Activated T-helper 2 cell treated with anti-CD3 and anti-CD28 coated beads, Interferon-gamma antibody, Interleukin-2, Interleukin-4, amounts not matched to agents 10 μg/mL and 5 μg/mL and 100 μg/mL, durations not matched to agents 14 hours and 24 hours and 36 hours (primary cell): ENCODE measurements around the gene ZCCHC10. TPM values are rescaled to one million over a fixed set of nuclear protein-coding genes. Genes with fewer than 3 reads are reported as not detected.
"Not testable (repeated sequence)": the region's sequence is repeated elsewhere in the genome, so short reads cannot be mapped to it uniquely, and the experiment has no call there.

Experiments used
- DNase-seq: peaks from one replicate; pipeline ENCODE4 v3.0.0; 2021; ENCODE audit warnings: low spot score
- H3K27ac Mint-ChIP-seq: one replicate; pipeline ENCODE4 v1.8.0; 2021; ENCODE audit warnings: mixed read lengths
- H3K27me3 Mint-ChIP-seq: one replicate; pipeline ENCODE4 v1.8.0; 2021; ENCODE audit warnings: low read depth, mixed read lengths
- H3K36me3 Mint-ChIP-seq: one replicate; pipeline ENCODE4 v1.8.0; 2021; ENCODE audit warnings: low read depth, mixed read lengths
- H3K4me1 Mint-ChIP-seq: one replicate; pipeline ENCODE4 v1.8.0; 2021; ENCODE audit warnings: low read depth, mixed read lengths
- H3K4me3 Mint-ChIP-seq: one replicate; pipeline ENCODE4 v1.8.0; 2021; ENCODE audit warnings: low read depth, mild to moderate bottlenecking, moderate library complexity, mixed read lengths
- H3K9me3 Mint-ChIP-seq: one replicate; pipeline ENCODE4 v1.8.0; 2021; ENCODE audit warnings: mixed read lengths
- intact Hi-C: fragments of 100-400 bp; cut with micrococcal nuclease; formaldehyde crosslinking; loops from one replicate; pipeline ENCODE4 v1.15.1; 2023
- total RNA-seq: library from RNA; stranded (reverse); gene quantifications from 2 replicates; pipeline ENCODE4 v1.2.3, GENCODE V29; 2022

Gene ZCCHC10
- total RNA-seq, 1 donor from 2014 or later, result 35.7 TPM

DNA sequence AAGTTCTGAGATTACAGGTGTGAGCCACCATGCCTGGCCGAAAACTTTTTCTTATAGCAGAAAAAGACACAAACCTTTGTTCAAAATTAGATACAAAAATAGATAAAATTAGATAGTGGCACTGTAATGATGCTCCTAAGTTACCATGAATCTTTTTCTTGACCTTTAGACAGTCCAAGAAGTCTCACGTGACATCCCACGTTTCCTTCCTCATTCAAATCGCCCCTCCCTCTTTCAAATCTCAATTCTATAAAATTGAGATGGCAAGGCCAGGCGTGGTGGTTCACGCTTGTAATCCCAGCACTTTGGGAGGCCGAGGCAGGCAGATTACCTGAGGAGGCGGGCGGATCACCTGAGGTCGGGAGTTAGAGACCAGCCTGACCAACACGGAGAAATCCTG, 7.7 kb upstream of the ZCCHC10 start:
- no peaks in the 10 kb centered on the region for H3K9me3 Mint-ChIP-seq

DNA sequence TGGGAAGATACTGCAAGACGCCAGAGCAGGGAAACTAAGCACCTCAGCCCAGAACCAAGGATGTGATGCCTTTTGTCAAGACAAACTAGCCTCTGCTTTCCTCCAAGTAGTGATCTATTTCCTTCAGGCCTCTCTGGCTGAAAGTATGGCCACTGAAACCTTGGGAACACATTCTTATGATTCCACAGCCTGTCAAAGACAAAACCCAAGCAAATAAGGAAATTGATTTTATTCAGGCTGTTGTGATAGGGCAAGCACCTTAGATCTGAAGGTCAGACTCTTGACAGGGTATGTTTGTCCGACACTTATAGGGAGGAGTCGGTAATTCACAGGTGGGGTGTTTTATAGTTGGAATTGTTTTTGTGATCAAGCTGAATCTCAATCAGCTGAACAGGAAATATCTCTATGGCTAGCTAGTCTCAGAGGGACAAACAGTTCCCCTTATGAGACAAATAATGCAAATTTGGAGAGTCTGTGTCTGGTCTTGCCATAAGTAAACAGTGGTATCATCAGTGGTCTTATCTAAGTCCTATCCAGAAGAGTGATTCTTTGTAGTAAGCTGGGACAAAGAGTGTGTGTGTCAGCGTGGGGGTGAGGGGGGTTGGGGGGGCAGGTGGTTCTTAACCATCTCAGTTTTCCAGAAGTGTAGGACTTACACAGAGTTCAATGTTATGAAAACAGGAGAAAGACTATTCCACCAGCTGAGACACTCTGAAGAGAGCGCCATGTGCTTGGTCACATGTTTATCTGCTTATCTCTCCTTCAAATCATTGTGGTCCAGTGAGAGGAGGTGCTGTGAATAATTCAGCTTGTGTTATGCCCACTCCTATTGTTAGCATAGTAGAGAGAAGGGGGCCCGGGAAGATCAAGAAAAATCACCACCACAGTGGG, 6.7 kb upstream of the ZCCHC10 start:
- Mint-ChIP-seq H3K9me3 (no peaks in the 10 kb centered on the region), H3K4me1 (peaks cover 8% of the 10 kb centered on the region), H3K4me3 (no peak overlapping the region), H3K36me3 (no peaks in the 10 kb centered on the region), H3K27me3 (peaks cover 3% of the 10 kb centered on the region), H3K27ac (no peak overlapping the region)
- intact Hi-C loops, result no loop called here
- no peak for DNase-seq

More for the DNA sequence above, 7.7 kb upstream of the ZCCHC10 start:
- H3K27ac Mint-ChIP-seq, result no peak overlapping the region
- no peak overlapping the region for H3K4me3 Mint-ChIP-seq
- H3K27me3 Mint-ChIP-seq, result peaks cover 3% of the 10 kb centered on the region
- H3K4me1 Mint-ChIP-seq, result peaks cover 8% of the 10 kb centered on the region
- intact Hi-C loops, result no loop called here
- H3K36me3 Mint-ChIP-seq, result no peaks in the 10 kb centered on the region
- DNase-seq, result no peak

DNA sequence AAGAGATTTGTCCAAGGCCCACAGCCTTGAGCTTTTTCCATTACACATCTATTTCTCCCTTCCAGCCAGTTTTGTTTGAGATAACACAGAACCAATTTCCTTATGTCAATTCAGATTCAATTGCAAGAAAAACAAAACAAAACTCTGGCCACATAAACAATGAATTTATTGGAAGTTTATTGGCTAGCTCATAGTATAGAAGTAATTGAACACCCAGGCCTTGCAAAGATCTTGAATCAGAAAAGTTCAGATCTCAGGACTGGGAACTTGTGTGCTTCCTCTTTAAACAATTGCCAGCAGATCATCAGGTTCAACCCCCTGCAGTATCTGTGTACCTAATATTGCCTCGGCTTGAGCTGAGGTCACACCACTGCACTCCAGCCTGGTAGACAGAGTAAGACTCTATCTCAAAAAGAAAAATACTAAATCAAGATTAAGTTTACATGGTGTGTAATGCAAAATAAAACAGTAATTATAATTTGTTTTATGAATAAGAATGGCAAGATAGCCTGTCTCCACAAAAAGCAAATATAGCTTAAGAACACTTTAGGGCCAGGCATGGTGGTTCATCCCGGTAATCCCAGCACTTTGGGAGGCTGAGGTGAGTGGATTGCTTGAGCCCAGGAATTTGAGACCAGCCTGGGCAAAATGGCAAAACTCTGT, 4.1 kb upstream of the ZCCHC10 start:
- H3K27ac Mint-ChIP-seq, result no peak overlapping the region
- H3K4me1 Mint-ChIP-seq, result peaks cover 12% of the 10 kb centered on the region
- H3K9me3 Mint-ChIP-seq, result no peaks in the 10 kb centered on the region
- DNase-seq, result no peak
- intact Hi-C loops, result no loop called here
- no peak overlapping the region for H3K4me3 Mint-ChIP-seq
- H3K27me3 Mint-ChIP-seq, result peaks cover 3% of the 10 kb centered on the region
- peaks cover 3% of the 10 kb centered on the region for H3K36me3 Mint-ChIP-seq

- H3K36me3 Mint-ChIP-seq, result peaks cover 6% of the 10 kb centered on the region
- no peaks in the 10 kb centered on the region for H3K27me3 Mint-ChIP-seq
- H3K4me3 Mint-ChIP-seq, result no peak overlapping the region
- H3K27ac Mint-ChIP-seq, result no peak overlapping the region
- H3K4me1 Mint-ChIP-seq, result peaks cover 14% of the 10 kb centered on the region
- intact Hi-C loops, result no loop called here
- no peak for DNase-seq
- no peaks in the 10 kb centered on the region for H3K9me3 Mint-ChIP-seq
Measured at GRCh38 chr5:133029416-133029815, 3.1 kb upstream of the ZCCHC10 start.

GRCh38 chr5:133026664-133027153, 360 bp upstream of the ZCCHC10 start:
- DNase-seq, result no peak
- H3K27me3 Mint-ChIP-seq, result no peaks in the 10 kb centered on the region
- no peaks in the 10 kb centered on the region for H3K9me3 Mint-ChIP-seq
- H3K4me3 Mint-ChIP-seq, result peak overlapping the region; percentile 92
- intact Hi-C loops, result loop anchor here (1.0 kb wide), 2 partner anchors 25 to 63 kb away; partner anchors contain the start of gene AFF4
- peaks cover 21% of the 10 kb centered on the region for H3K36me3 Mint-ChIP-seq
- H3K27ac Mint-ChIP-seq, result peak overlapping the region; percentile 55
- peaks cover 11% of the 10 kb centered on the region for H3K4me1 Mint-ChIP-seq

GRCh38 chr5:133019471-133019870, 6.9 kb downstream of the ZCCHC10 start:
- peaks cover 49% of the 10 kb centered on the region for H3K36me3 Mint-ChIP-seq
- H3K4me3 Mint-ChIP-seq, H3K9me3 Mint-ChIP-seq, H3K27ac Mint-ChIP-seq, intact Hi-C loops, H3K4me1 Mint-ChIP-seq, DNase-seq, H3K27me3 Mint-ChIP-seq: not testable (repeated sequence)

GRCh38 chr5:133017964-133018363, 8.4 kb downstream of the ZCCHC10 start:
- intact Hi-C loops, result no loop called here
- Mint-ChIP-seq H3K27me3 (no peaks in the 10 kb centered on the region), H3K36me3 (peaks cover 43% of the 10 kb centered on the region), H3K27ac (no peak overlapping the region), H3K4me1 (no peaks in the 10 kb centered on the region), H3K9me3 (no peaks in the 10 kb centered on the region), H3K4me3 (no peak overlapping the region)
- no peak for DNase-seq

DNA sequence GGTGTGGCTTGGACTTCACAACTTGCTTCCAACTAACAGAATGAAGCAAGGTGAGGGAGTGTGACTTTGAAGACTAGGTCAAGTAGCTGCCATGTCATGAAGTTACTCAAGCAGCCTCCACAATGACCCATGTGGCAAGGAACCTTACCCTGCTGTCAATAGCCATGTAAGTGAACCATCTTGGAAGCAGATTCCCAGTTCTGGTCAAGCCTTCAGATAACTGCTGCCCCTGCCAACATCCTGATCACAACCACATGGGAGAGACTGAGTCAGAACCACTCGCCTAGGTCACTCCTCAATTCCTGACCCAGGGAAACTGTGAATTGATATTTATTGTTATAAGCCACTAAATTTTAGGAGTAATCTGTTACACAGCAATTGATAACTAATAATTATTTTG, 10.9 kb downstream of the ZCCHC10 start:
- no peak for DNase-seq
- Mint-ChIP-seq H3K36me3 (peaks cover 41% of the 10 kb centered on the region), H3K27ac (no peak overlapping the region), H3K27me3 (no peaks in the 10 kb centered on the region), H3K4me3 (no peak overlapping the region), H3K4me1 (no peaks in the 10 kb centered on the region), H3K9me3 (no peaks in the 10 kb centered on the region)
- intact Hi-C loops, result no loop called here

DNA sequence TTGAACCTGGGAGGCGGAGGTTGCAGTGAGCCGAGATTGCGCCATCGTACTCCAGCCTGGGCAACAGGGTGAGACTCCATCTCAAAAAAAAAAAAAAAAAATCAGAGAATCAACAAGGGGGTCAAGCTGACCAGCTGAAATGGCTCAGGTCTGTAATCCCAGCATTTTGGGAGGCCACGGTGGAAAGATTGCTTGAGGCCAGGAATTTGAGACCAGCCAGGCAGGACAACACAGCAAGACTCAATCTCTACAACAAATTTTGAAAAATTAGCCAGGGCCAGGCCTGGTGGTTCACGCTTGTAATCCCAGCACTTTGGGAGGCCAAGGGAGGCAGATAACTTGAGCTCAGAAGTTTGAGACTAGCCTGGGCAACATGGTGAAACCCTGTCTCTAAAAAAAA, 17.9 kb downstream of the ZCCHC10 start:
- H3K27me3 Mint-ChIP-seq, H3K4me1 Mint-ChIP-seq, H3K4me3 Mint-ChIP-seq, H3K9me3 Mint-ChIP-seq, H3K27ac Mint-ChIP-seq, DNase-seq, intact Hi-C loops: not testable (repeated sequence)
- H3K36me3 Mint-ChIP-seq, result peaks cover 28% of the 10 kb centered on the region

DNA sequence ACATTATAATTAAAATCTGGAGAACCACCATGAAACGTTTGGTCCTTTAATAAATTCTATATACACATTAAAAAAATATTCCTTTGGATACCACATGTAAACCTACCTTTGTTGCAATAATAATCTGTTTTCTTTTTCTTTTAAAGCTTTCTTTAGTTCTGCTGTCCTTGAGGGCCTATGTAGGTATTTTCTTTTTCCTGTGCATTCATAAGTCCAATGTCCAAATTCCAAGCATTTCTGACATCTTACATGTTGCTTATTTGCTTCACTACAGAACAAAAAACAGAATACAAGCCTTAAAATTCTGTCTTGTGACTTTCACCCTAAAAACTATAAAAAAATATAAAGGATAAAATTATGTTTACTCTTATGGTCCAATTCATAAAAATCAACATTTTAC, 19.7 kb downstream of the ZCCHC10 start:
- Mint-ChIP-seq H3K27ac (no peak overlapping the region), H3K9me3 (no peaks in the 10 kb centered on the region), H3K27me3 (no peaks in the 10 kb centered on the region), H3K4me1 (no peaks in the 10 kb centered on the region), H3K4me3 (no peak overlapping the region), H3K36me3 (peaks cover 29% of the 10 kb centered on the region)
- intact Hi-C loops, result no loop called here
- DNase-seq, result no peak

GRCh38 chr5:132999246-132999645, 27.1 kb downstream of the ZCCHC10 start:
- no peak for DNase-seq
- Mint-ChIP-seq H3K27ac (no peak overlapping the region), H3K27me3 (no peaks in the 10 kb centered on the region), H3K9me3 (no peaks in the 10 kb centered on the region), H3K36me3 (peaks cover 18% of the 10 kb centered on the region), H3K4me1 (no peaks in the 10 kb centered on the region), H3K4me3 (no peak overlapping the region)
- intact Hi-C loops, result no loop called here

GRCh38 chr5:132998556-132998955, 27.8 kb downstream of the ZCCHC10 start:
- no peak overlapping the region for H3K27ac Mint-ChIP-seq
- no peak for DNase-seq
- H3K4me1 Mint-ChIP-seq, result no peaks in the 10 kb centered on the region
- no peak overlapping the region for H3K4me3 Mint-ChIP-seq
- intact Hi-C loops, result no loop called here
- H3K27me3 Mint-ChIP-seq, result no peaks in the 10 kb centered on the region
- peaks cover 18% of the 10 kb centered on the region for H3K36me3 Mint-ChIP-seq
- H3K9me3 Mint-ChIP-seq, result no peaks in the 10 kb centered on the region

- H3K36me3 Mint-ChIP-seq, result peaks cover 8% of the 10 kb centered on the region
- H3K27ac Mint-ChIP-seq, result no peak overlapping the region
- no peaks in the 10 kb centered on the region for H3K27me3 Mint-ChIP-seq
- H3K9me3 Mint-ChIP-seq, result no peaks in the 10 kb centered on the region
- intact Hi-C loops, result no loop called here
- H3K4me3 Mint-ChIP-seq, result no peak overlapping the region
- DNase-seq, result no peak
- H3K4me1 Mint-ChIP-seq, result no peaks in the 10 kb centered on the region
Measured at GRCh38 chr5:132996307-132996706, 30.0 kb downstream of the ZCCHC10 start.
